Activated gamma-delta T cell treated with anti-CD3 and anti-CD28 coated beads, Interleukin-2, amount 50 U/mL, for 16 hours (primary cell): ENCODE measurements around the gene AAK1.
"Not testable (repeated sequence)": the region's sequence is repeated elsewhere in the genome, so short reads cannot be mapped to it uniquely, and the experiment has no call there.

ENCODE experiments used
- DNase-seq: peaks from one replicate; pipeline ENCODE4 v3.0.0-alpha.2; 2020; ENCODE audit warnings: low read depth

AAK1 gene

GRCh38 chr2:69624611-69625010, 18.9 kb downstream of the AAK1 start:
- no peak for DNase-seq

- DNase-seq: no peak
These were observed 19.4 kb downstream of the AAK1 start for GRCh38 chr2:69624131-69624530.

- no peak for DNase-seq
These were observed 20.3 kb downstream of the AAK1 start for GRCh38 chr2:69623236-69623635.

GRCh38 chr2:69622805-69623204, 20.7 kb downstream of the AAK1 start:
- not testable (repeated sequence) for DNase-seq

GRCh38 chr2:69622017-69622540, 21.5 kb downstream of the AAK1 start:
- not testable (repeated sequence) for DNase-seq

GRCh38 chr2:69621440-69621839, 22.1 kb downstream of the AAK1 start:
- no peak for DNase-seq

- no peak for DNase-seq
These were observed 22.7 kb downstream of the AAK1 start for GRCh38 chr2:69620870-69621269.

- DNase-seq: no peak
These were observed 23.8 kb downstream of the AAK1 start for GRCh38 chr2:69619725-69620124.

GRCh38 chr2:69618362-69618761, 25.2 kb downstream of the AAK1 start:
- no peak for DNase-seq

- no peak for DNase-seq
These were observed 25.8 kb downstream of the AAK1 start for GRCh38 chr2:69617744-69618143.

GRCh38 chr2:69616755-69617154, 26.8 kb downstream of the AAK1 start:
- DNase-seq: peak; percentile 22

GRCh38 chr2:69615969-69616368, 27.6 kb downstream of the AAK1 start:
- DNase-seq: no peak

- DNase-seq: no peak
These were observed 28.4 kb downstream of the AAK1 start for GRCh38 chr2:69615078-69615625.

GRCh38 chr2:69612707-69613106, 30.8 kb downstream of the AAK1 start:
- no peak for DNase-seq

GRCh38 chr2:69612200-69612599, 31.3 kb downstream of the AAK1 start:
- no peak for DNase-seq

GRCh38 chr2:69608109-69608508, 35.4 kb downstream of the AAK1 start:
- no peak for DNase-seq

- not testable (repeated sequence) for DNase-seq
These were observed 36.8 kb downstream of the AAK1 start for GRCh38 chr2:69606771-69607170.

GRCh38 chr2:69605284-69605683, 38.3 kb downstream of the AAK1 start:
- DNase-seq: no peak

- no peak for DNase-seq
These were observed 38.7 kb downstream of the AAK1 start for GRCh38 chr2:69604836-69605235.

GRCh38 chr2:69604026-69604678, 39.4 kb downstream of the AAK1 start:
- no peak for DNase-seq

GRCh38 chr2:69603146-69603743, 40.3 kb downstream of the AAK1 start:
- DNase-seq: no peak

- DNase-seq: no peak
These were observed 42.3 kb downstream of the AAK1 start for GRCh38 chr2:69601179-69601612.

- no peak for DNase-seq
These were observed 43.1 kb downstream of the AAK1 start for GRCh38 chr2:69600425-69600824.
